Measurements from ENCODE around the gene AIFM2.

The AIFM2 gene

GRCh38 chr10:70093335-70093944, 39.2 kb downstream of the AIFM2 start:
- no peaks in the 10 kb centered on the region for H3K4me1 ChIP-seq (ENCODE audit: insufficient read depth, poor library complexity, severe bottlenecking)
- DNase-seq (ENCODE audit: low spot score): no peak
- no peak for ATAC-seq (ENCODE audit: low read depth)
- no peak overlapping the region for H3K27ac ChIP-seq (ENCODE audit: poor library complexity, severe bottlenecking)
- H3K36me3 ChIP-seq (ENCODE audit: low read depth): peaks cover 28% of the 10 kb centered on the region
- no peak overlapping the region for H3K4me3 ChIP-seq (ENCODE audit: severe bottlenecking)
- H3K27me3 ChIP-seq (ENCODE audit: insufficient read depth, poor library complexity, severe bottlenecking): no peaks in the 10 kb centered on the region
- H3K9me3 ChIP-seq (ENCODE audit: severe bottlenecking): no peaks in the 10 kb centered on the region
- no peak for TF ChIP-seq CTCF (IDR thresholded peaks at IDR 0.05; ENCODE audit: poor library complexity, severe bottlenecking)

- Histone ChIP-seq H3K4me1 (ENCODE audit: insufficient read depth, poor library complexity, severe bottlenecking) (no peaks in the 10 kb centered on the region), H3K27me3 (ENCODE audit: insufficient read depth, poor library complexity, severe bottlenecking) (no peaks in the 10 kb centered on the region), H3K27ac (ENCODE audit: poor library complexity, severe bottlenecking) (no peak overlapping the region), H3K9me3 (ENCODE audit: severe bottlenecking) (no peaks in the 10 kb centered on the region), H3K4me3 (ENCODE audit: severe bottlenecking) (no peak overlapping the region), H3K36me3 (ENCODE audit: low read depth) (peaks cover 25% of the 10 kb centered on the region)
- no peak for TF ChIP-seq CTCF (IDR thresholded peaks at IDR 0.05; ENCODE audit: poor library complexity, severe bottlenecking)
- DNase-seq (ENCODE audit: low spot score) (no peak), ATAC-seq (ENCODE audit: low read depth) (no peak)
Measured at GRCh38 chr10:70092389-70092718, 40.3 kb downstream of the AIFM2 start.

GRCh38 chr10:70090951-70091350, 41.7 kb downstream of the AIFM2 start:
- DNase-seq (ENCODE audit: low spot score): no peak
- Histone ChIP-seq H3K27ac (ENCODE audit: poor library complexity, severe bottlenecking) (no peak overlapping the region), H3K27me3 (ENCODE audit: insufficient read depth, poor library complexity, severe bottlenecking) (no peaks in the 10 kb centered on the region), H3K9me3 (ENCODE audit: severe bottlenecking) (no peaks in the 10 kb centered on the region), H3K4me1 (ENCODE audit: insufficient read depth, poor library complexity, severe bottlenecking) (no peaks in the 10 kb centered on the region), H3K36me3 (ENCODE audit: low read depth) (peaks cover 24% of the 10 kb centered on the region), H3K4me3 (ENCODE audit: severe bottlenecking) (no peak overlapping the region)
- no peak for TF ChIP-seq CTCF (IDR thresholded peaks at IDR 0.05; ENCODE audit: poor library complexity, severe bottlenecking)
- ATAC-seq (ENCODE audit: low read depth): no peak

- DNase-seq (ENCODE audit: low spot score) (no peak), ATAC-seq (ENCODE audit: low read depth) (no peak)
- no peak for TF ChIP-seq CTCF (IDR thresholded peaks at IDR 0.05; ENCODE audit: poor library complexity, severe bottlenecking)
- H3K4me3 ChIP-seq (ENCODE audit: severe bottlenecking): no peak overlapping the region
- H3K4me1 ChIP-seq (ENCODE audit: insufficient read depth, poor library complexity, severe bottlenecking): no peaks in the 10 kb centered on the region
- peaks cover 24% of the 10 kb centered on the region for H3K36me3 ChIP-seq (ENCODE audit: low read depth)
- H3K27ac ChIP-seq (ENCODE audit: poor library complexity, severe bottlenecking): no peak overlapping the region
- no peaks in the 10 kb centered on the region for H3K9me3 ChIP-seq (ENCODE audit: severe bottlenecking)
- no peaks in the 10 kb centered on the region for H3K27me3 ChIP-seq (ENCODE audit: insufficient read depth, poor library complexity, severe bottlenecking)
Measured at GRCh38 chr10:70090013-70090412, 42.6 kb downstream of the AIFM2 start.

- peaks cover 9% of the 10 kb centered on the region for H3K36me3 ChIP-seq (ENCODE audit: low read depth)
- no peaks in the 10 kb centered on the region for H3K27me3 ChIP-seq (ENCODE audit: insufficient read depth, poor library complexity, severe bottlenecking)
- TF ChIP-seq CTCF (IDR thresholded peaks at IDR 0.05; ENCODE audit: poor library complexity, severe bottlenecking): no peak
Measured at GRCh38 chr10:70088308-70088698, 44.3 kb downstream of the AIFM2 start.

More at GRCh38 chr10:70088308-70088698, 44.3 kb downstream of the AIFM2 start:
- ATAC-seq (ENCODE audit: low read depth) (no peak), DNase-seq (ENCODE audit: low spot score) (no peak)
- no peaks in the 10 kb centered on the region for H3K9me3 ChIP-seq (ENCODE audit: severe bottlenecking)
- no peak overlapping the region for H3K4me3 ChIP-seq (ENCODE audit: severe bottlenecking)
- no peak overlapping the region for H3K27ac ChIP-seq (ENCODE audit: poor library complexity, severe bottlenecking)
- H3K4me1 ChIP-seq (ENCODE audit: insufficient read depth, poor library complexity, severe bottlenecking): no peaks in the 10 kb centered on the region
